CD4-positive, alpha-beta T cell treated with Interleukin-10 for 1 hour (primary cell): ENCODE measurements around the gene MAST3.
A peak's percentile ranks its signal among the peaks of the same experiment; 100 is the strongest.
"Not testable (repeated sequence)": the region's sequence is repeated elsewhere in the genome, so short reads cannot be mapped to it uniquely, and the experiment has no call there.

Source experiments
- DNase-seq: peaks from one replicate; pipeline ENCODE4 v3.0.0-alpha.2; 2020

The MAST3 gene

GRCh38 chr19:18141031-18141430 lies 43.5 kb downstream of the MAST3 start:
- no peak for DNase-seq

- DNase-seq: no peak
Observed at GRCh38 chr19:18143902-18144301, 46.3 kb downstream of the MAST3 start.

GRCh38 chr19:18144361-18144760 lies 46.8 kb downstream of the MAST3 start:
- DNase-seq: no peak

GRCh38 chr19:18144906-18145305 lies 47.3 kb downstream of the MAST3 start:
- no peak for DNase-seq

- no peak for DNase-seq
Observed at GRCh38 chr19:18145391-18145999, 47.9 kb downstream of the MAST3 start.

- no peak for DNase-seq
Observed at GRCh38 chr19:18147396-18147795, 49.8 kb downstream of the MAST3 start.

- DNase-seq: no peak
Observed at GRCh38 chr19:18149596-18149975, 52.0 kb downstream of the MAST3 start.

GRCh38 chr19:18150776-18151624 lies 53.4 kb downstream of the MAST3 start:
- DNase-seq: no peak

GRCh38 chr19:18152442-18152816 lies 54.9 kb downstream of the MAST3 start:
- peak; percentile 98 for DNase-seq

- DNase-seq: peak; percentile 99
Observed at GRCh38 chr19:18152817-18153555, 55.4 kb downstream of the MAST3 start, which contains the start of gene PIK3R2. Gene PIK3R2, plus strand, starts transcription at chr19:18153163. Its CDS starts 2,717 bp downstream, at chr19:18155880.

- no peak for DNase-seq
Observed at GRCh38 chr19:18153556-18154134, 56.1 kb downstream of the MAST3 start.

GRCh38 chr19:18155095-18156087 lies 57.8 kb downstream of the MAST3 start:
- no peak for DNase-seq

GRCh38 chr19:18156268-18156667 lies 58.7 kb downstream of the MAST3 start:
- DNase-seq: no peak

- no peak for DNase-seq
Observed at GRCh38 chr19:18156841-18157464, 59.4 kb downstream of the MAST3 start.

- DNase-seq: no peak
Observed at GRCh38 chr19:18157465-18158063, 60.0 kb downstream of the MAST3 start.

GRCh38 chr19:18158467-18158866 lies 60.9 kb downstream of the MAST3 start:
- DNase-seq: no peak

- not testable (repeated sequence) for DNase-seq
Observed at GRCh38 chr19:18159059-18159616, 61.6 kb downstream of the MAST3 start.

- DNase-seq: no peak
Observed at GRCh38 chr19:18159810-18160209, 62.2 kb downstream of the MAST3 start.

GRCh38 chr19:18160493-18160970 lies 63.0 kb downstream of the MAST3 start:
- no peak for DNase-seq

GRCh38 chr19:18160971-18161635 lies 63.5 kb downstream of the MAST3 start:
- peak; percentile 85 for DNase-seq
